MM.1S (cell line): ENCODE measurements around the gene LMTK2.

Source experiments
- DNase-seq: peaks from one replicate; pipeline ENCODE4 v3.0.0-alpha.2; 2015
- H2AFZ ChIP-seq: fragments of 300-600 bp; sonication (generic); 2 replicates; pipeline ENCODE4 v1.6.0; 2016; ENCODE audit warnings: antibody characterized with exemption, low read length
- H3F3A ChIP-seq: fragments of 300-600 bp; sonication (generic); 2 replicates; pipeline ENCODE4 v1.6.1; 2016; ENCODE audit warnings: mild to moderate bottlenecking, antibody characterized with exemption, low read length, moderate library complexity, mixed read lengths; ENCODE audit not compliant: insufficient read depth
- H3K27ac ChIP-seq: fragments of 300-600 bp; sonication (generic); 2 replicates; pipeline ENCODE4 v1.5.1; 2016; ENCODE audit warnings: mild to moderate bottlenecking, low read length
- H3K27me3 ChIP-seq: fragments of 300-600 bp; sonication (generic); replicated peaks from 2 replicates; pipeline ENCODE4 v1.6.0; 2016; ENCODE audit warnings: low read length; ENCODE audit not compliant: insufficient read depth
- H3K36me3 ChIP-seq: fragments of 300-600 bp; sonication (generic); replicated peaks from 2 replicates; pipeline ENCODE4 v1.6.1; 2016; ENCODE audit warnings: mild to moderate bottlenecking, low read length, mixed read lengths; ENCODE audit not compliant: insufficient read depth
- H3K4me1 ChIP-seq: fragments of 300-600 bp; sonication (generic); 2 replicates; pipeline ENCODE4 v1.6.1; 2016; ENCODE audit warnings: low read length, mixed read lengths
- H3K4me2 ChIP-seq: fragments of 300-600 bp; sonication (generic); 2 replicates; pipeline ENCODE4 v1.6.0; 2016; ENCODE audit warnings: low read depth, low read length
- H3K4me3 ChIP-seq: fragments of 300-600 bp; sonication (generic); 2 replicates; pipeline ENCODE4 v1.5.1; 2016; ENCODE audit warnings: low read length, mixed read lengths
- H3K79me2 ChIP-seq: fragments of 300-600 bp; sonication (generic); 2 replicates; pipeline ENCODE4 v1.6.1; 2016; ENCODE audit warnings: mixed run types, low read length, mixed read lengths
- H3K9ac ChIP-seq: fragments of 300-600 bp; sonication (generic); 2 replicates; pipeline ENCODE4 v1.6.1; 2016; ENCODE audit warnings: low read length, mixed read lengths
- H3K9me2 ChIP-seq: fragments of 300-600 bp; sonication (generic); replicated peaks from 2 replicates; pipeline ENCODE4 v1.6.1; 2016; ENCODE audit warnings: mild to moderate bottlenecking, low read length, mixed read lengths; ENCODE audit not compliant: insufficient read depth
- H3K9me3 ChIP-seq: fragments of 300-600 bp; sonication (generic); replicated peaks from 2 replicates; pipeline ENCODE4 v1.6.1; 2016; ENCODE audit warnings: mild to moderate bottlenecking, low read length, mixed read lengths; ENCODE audit not compliant: insufficient read depth
- H4K20me1 ChIP-seq: fragments of 300-600 bp; sonication (generic); 2 replicates; pipeline ENCODE4 v1.6.1; 2016; ENCODE audit warnings: mild to moderate bottlenecking, low read length, moderate library complexity, mixed read lengths; ENCODE audit not compliant: insufficient read depth
- CTCF ChIP-seq: fragments of 300-600 bp; sonication (generic); IDR thresholded peaks from 2 replicates; pipeline ENCODE4 v1.5.1; 2016; ENCODE audit warnings: antibody characterized with exemption, low read length, mixed read lengths
- EZH2 ChIP-seq: fragments of 300-600 bp; sonication (generic); optimal IDR thresholded peaks from 2 replicates; pipeline ENCODE3; 2017; ENCODE audit warnings: low read depth, mild to moderate bottlenecking, antibody characterized with exemption, low read length, mixed read lengths
- EZH2phosphoT487 ChIP-seq: fragments of 300-600 bp; sonication (generic); IDR thresholded peaks from 2 replicates; pipeline ENCODE4 v1.6.1; 2018; ENCODE audit warnings: antibody characterized with exemption, low read length

Gene LMTK2

GRCh38 chr7:98204670-98205069, 98.0 kb downstream of the LMTK2 start:
- Histone ChIP-seq H3K9me3 (no peaks in the 10 kb centered on the region), H3K27me3 (no peaks in the 10 kb centered on the region)

GRCh38 chr7:98205162-98205845, 98.6 kb downstream of the LMTK2 start:
- Histone ChIP-seq H2AFZ (no peak overlapping the region), H3K36me3 (no peaks in the 10 kb centered on the region; the same call in 1 of the 2 replicates), H3K79me2 (peaks cover 24% of the 10 kb centered on the region), H3K27me3 (no peaks in the 10 kb centered on the region), H4K20me1 (no peaks in the 10 kb centered on the region), H3K27ac (no peak overlapping the region), H3K4me2 (no peak overlapping the region), H3K4me1 (peaks cover 30% of the 10 kb centered on the region), H3K9me3 (no peaks in the 10 kb centered on the region), H3K4me3 (no peak overlapping the region), H3K9ac (no peak overlapping the region), H3F3A (peaks cover 29% of the 10 kb centered on the region), H3K9me2 (no peaks in the 10 kb centered on the region)
- no peak for TF ChIP-seq EZH2
- TF ChIP-seq CTCF, result no peak
- no peak for TF ChIP-seq EZH2phosphoT487
- DNase-seq, result no peak

More at GRCh38 chr7:98204670-98205069, 98.0 kb downstream of the LMTK2 start:
- DNase-seq, result no peak
- Histone ChIP-seq H3K4me2 (no peak overlapping the region), H2AFZ (no peak overlapping the region), H4K20me1 (no peaks in the 10 kb centered on the region), H3K36me3 (no peaks in the 10 kb centered on the region; the same call in 1 of the 2 replicates), H3K27ac (no peak overlapping the region), H3K9ac (no peak overlapping the region), H3F3A (peaks cover 29% of the 10 kb centered on the region), H3K9me2 (no peaks in the 10 kb centered on the region), H3K79me2 (peaks cover 28% of the 10 kb centered on the region), H3K4me3 (no peak overlapping the region), H3K4me1 (peaks cover 34% of the 10 kb centered on the region)
- no peak for TF ChIP-seq CTCF
- no peak for TF ChIP-seq EZH2
- no peak for TF ChIP-seq EZH2phosphoT487

- H3K27ac ChIP-seq, result no peak overlapping the region
- H3K4me1 ChIP-seq, result peaks cover 17% of the 10 kb centered on the region
- peaks cover 19% of the 10 kb centered on the region for H3F3A ChIP-seq
- no peaks in the 10 kb centered on the region; the same call in 1 of the 2 replicates for H3K36me3 ChIP-seq
- H3K9ac ChIP-seq, result no peak overlapping the region
- H3K79me2 ChIP-seq, result peaks cover 15% of the 10 kb centered on the region
- H4K20me1 ChIP-seq, result no peaks in the 10 kb centered on the region
- no peak for DNase-seq
- TF ChIP-seq EZH2phosphoT487, result no peak
- no peak overlapping the region for H3K4me2 ChIP-seq
- no peak overlapping the region for H3K4me3 ChIP-seq
- no peaks in the 10 kb centered on the region for H3K9me2 ChIP-seq
- H3K9me3 ChIP-seq, result no peaks in the 10 kb centered on the region
- H3K27me3 ChIP-seq, result no peaks in the 10 kb centered on the region
- no peak overlapping the region for H2AFZ ChIP-seq
Observed at GRCh38 chr7:98206451-98207330, 100.0 kb downstream of the LMTK2 start.
